ENCODE results near the gene ENTREP3. TPM values are rescaled to one million over a fixed set of nuclear protein-coding genes. Genes with fewer than 3 reads are reported as not detected.

Gene ENTREP3
- total RNA-seq, 2 experiments from 2014 or later, result 9.1 to 59.3 TPM

DNA sequence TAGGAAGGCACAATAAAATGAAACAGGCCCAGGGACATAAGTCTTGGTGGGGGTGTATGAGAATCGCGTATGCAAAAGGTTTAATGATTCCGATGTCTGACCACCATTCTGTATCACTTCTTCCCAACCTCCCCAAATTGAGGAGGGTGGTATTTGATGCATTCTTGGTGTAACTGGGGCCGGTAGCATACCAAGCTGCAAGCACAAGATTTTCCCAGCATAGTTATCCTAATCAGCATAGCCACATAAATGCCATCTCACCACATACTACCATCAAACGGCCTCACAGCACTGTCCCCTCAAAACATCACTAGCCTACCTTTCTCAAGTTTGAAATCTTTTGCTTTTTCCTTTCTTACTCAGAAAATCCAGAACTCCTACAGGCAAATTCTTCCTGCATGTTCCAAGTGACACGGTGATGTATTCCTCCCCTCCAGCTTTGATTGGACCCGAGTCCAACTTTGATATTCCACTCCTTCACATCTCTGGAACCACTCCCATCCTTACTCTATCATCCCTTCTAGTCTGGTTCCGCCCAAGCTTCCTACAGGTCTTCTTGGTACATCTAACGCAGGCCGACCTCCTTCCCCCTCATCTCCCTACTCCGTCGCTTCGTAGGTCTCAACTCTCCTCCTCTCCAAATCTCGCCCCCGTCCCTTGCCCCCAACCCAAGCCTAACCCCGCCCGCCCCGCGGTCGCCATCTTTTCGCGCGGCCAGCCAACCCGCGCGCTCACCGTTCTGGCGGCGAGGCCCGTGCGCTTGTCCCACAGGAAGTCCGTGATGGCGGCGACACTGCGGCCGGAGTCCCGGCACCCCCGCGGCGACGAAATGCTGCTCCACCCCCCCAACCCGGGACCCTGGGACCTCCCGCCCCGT, 17.4 kb upstream of the ENTREP3 start:
- Histone ChIP-seq H3K4me2 (ENCODE audit: low read length) (peak overlapping the region; percentile 74), H4K20me1 (ENCODE audit: insufficient read depth, low read length) (peaks cover 4% of the 10 kb centered on the region; the same call in 1 of the 2 replicates), H3K36me3 (ENCODE audit: insufficient read depth, low read length) (peaks cover 39% of the 10 kb centered on the region), H2AFZ (ENCODE audit: low read length) (0 out of 2 replicates have a peak overlapping the region, but pooled peaks have one; percentile 1), H3K4me3 (ENCODE audit: low read depth, low read length, poor library complexity, severe bottlenecking) (peak overlapping the region; percentile 81), H3K4me1 (ENCODE audit: insufficient read depth, low read length, poor library complexity, severe bottlenecking) (peaks cover 35% of the 10 kb centered on the region), H3K27ac (ENCODE audit: low read depth, low read length, poor library complexity, severe bottlenecking) (peak overlapping the region; percentile 68), H3K9me2 (ENCODE audit: insufficient read depth, low read length) (no peaks in the 10 kb centered on the region), H3K79me2 (ENCODE audit: insufficient read depth, low read depth, low read length) (peaks cover 29% of the 10 kb centered on the region), H3K9me3 (ENCODE audit: low read length) (no peaks in the 10 kb centered on the region)
- BruUV-seq (replicated peaks), result TSS peak; percentile 68
- TF ChIP-seq, protein P1, sequence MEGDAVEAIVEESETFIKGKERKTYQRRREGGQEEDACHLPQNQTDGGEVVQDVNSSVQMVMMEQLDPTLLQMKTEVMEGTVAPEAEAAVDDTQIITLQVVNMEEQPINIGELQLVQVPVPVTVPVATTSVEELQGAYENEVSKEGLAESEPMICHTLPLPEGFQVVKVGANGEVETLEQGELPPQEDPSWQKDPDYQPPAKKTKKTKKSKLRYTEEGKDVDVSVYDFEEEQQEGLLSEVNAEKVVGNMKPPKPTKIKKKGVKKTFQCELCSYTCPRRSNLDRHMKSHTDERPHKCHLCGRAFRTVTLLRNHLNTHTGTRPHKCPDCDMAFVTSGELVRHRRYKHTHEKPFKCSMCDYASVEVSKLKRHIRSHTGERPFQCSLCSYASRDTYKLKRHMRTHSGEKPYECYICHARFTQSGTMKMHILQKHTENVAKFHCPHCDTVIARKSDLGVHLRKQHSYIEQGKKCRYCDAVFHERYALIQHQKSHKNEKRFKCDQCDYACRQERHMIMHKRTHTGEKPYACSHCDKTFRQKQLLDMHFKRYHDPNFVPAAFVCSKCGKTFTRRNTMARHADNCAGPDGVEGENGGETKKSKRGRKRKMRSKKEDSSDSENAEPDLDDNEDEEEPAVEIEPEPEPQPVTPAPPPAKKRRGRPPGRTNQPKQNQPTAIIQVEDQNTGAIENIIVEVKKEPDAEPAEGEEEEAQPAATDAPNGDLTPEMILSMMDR (conservative IDR thresholded peaks at IDR 0.05; ENCODE audit: low read length), result no peak
- no peak for TF ChIP-seq EZH2phosphoT487 (IDR thresholded peaks at IDR 0.05; ENCODE audit: borderline replicate concordance, low read depth, low read length)
- intact Hi-C loops (cut with micrococcal nuclease; ENCODE audit: unreplicated experiment), result loop anchor here (10.0 kb wide), 1 partner anchor 232 kb away; no protein-coding TSS in a partner anchor
- ChIA-PET CTCF (ENCODE audit: unreplicated experiment) (interaction anchor here (1.1 kb wide), 2 partner anchors 22 to 35 kb away, joined by 3 to 6 read pairs; no protein-coding TSS in a partner anchor), POLR2A (interaction anchor here (0.9 to 2.1 kb wide), 8 partner anchors 9 to 228 kb away, joined by 3 to 13 read pairs (median 5); partner anchors contain the start of genes FDPS and SCAMP3)
- peak; percentile 70 for DNase-seq (ENCODE audit: low spot score)

DNA sequence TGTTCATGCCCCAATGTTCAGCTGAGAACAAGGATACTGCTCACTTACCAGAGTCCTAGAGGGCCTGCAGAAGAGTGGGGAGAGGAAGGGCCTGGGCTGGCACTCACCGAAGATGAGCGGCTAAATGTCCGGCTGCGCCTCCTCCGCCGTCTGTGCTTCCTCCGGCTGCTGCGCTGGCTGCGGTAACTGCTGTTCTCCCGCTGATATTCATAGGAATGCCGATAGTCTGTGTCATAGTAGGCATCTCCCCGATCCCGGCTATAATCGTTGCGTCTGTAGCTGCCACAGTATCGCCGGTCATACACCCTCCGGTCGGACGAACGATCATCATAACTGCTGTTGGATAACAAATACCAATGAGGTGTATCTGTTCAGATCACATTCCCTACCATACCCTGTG, 14.1 kb upstream of the ENTREP3 start:
- Histone ChIP-seq H3K27ac (ENCODE audit: low read depth, low read length, poor library complexity, severe bottlenecking) (no peak overlapping the region), H4K20me1 (ENCODE audit: insufficient read depth, low read length) (peaks cover 4% of the 10 kb centered on the region; the same call in 1 of the 2 replicates), H2AFZ (ENCODE audit: low read length) (no peak overlapping the region), H3K9me2 (ENCODE audit: insufficient read depth, low read length) (no peaks in the 10 kb centered on the region), H3K36me3 (ENCODE audit: insufficient read depth, low read length) (peaks cover 71% of the 10 kb centered on the region), H3K4me2 (ENCODE audit: low read length) (no peak overlapping the region), H3K9me3 (ENCODE audit: low read length) (no peaks in the 10 kb centered on the region), H3K4me3 (ENCODE audit: low read depth, low read length, poor library complexity, severe bottlenecking) (no peak overlapping the region), H3K4me1 (ENCODE audit: insufficient read depth, low read length, poor library complexity, severe bottlenecking) (peaks cover 19% of the 10 kb centered on the region), H3K79me2 (ENCODE audit: insufficient read depth, low read depth, low read length) (peaks cover 29% of the 10 kb centered on the region)
- no TSS peak for BruUV-seq (replicated peaks)
- POLR2A ChIA-PET, result interaction anchor here (0.7 kb wide), 1 partner anchor 53 kb away, joined by 5 read pairs; no protein-coding TSS in a partner anchor
- intact Hi-C loops (cut with micrococcal nuclease; ENCODE audit: unreplicated experiment), result no loop called here
- no peak for DNase-seq (ENCODE audit: low spot score)
- CTCF ChIA-PET (ENCODE audit: unreplicated experiment), result no interaction called here
- TF ChIP-seq EZH2phosphoT487 (IDR thresholded peaks at IDR 0.05; ENCODE audit: borderline replicate concordance, low read depth, low read length), result no peak
- TF ChIP-seq, protein P1 (conservative IDR thresholded peaks at IDR 0.05; ENCODE audit: low read length), result no peak
